ENCODE results near the gene DIABLO.

- TF ChIP-seq CTCF (IDR thresholded peaks at IDR 0.05): no peak
- no peak for TF ChIP-seq POLR2A (IDR thresholded peaks at IDR 0.05)
Measured at GRCh38 chr12:122216445-122216844, 9.4 kb downstream of the DIABLO start.
